NOMO-1 (cell line): Measurements from ENCODE around the gene CHST7.

Experiments
- DNase-seq, 2 experiments: peaks; one replicate each; lab custom pipeline; 2025; ENCODE audit not compliant: unreplicated experiment in 2 of 2; lab: John Stamatoyannopoulos, UW

CHST7 gene

DNA sequence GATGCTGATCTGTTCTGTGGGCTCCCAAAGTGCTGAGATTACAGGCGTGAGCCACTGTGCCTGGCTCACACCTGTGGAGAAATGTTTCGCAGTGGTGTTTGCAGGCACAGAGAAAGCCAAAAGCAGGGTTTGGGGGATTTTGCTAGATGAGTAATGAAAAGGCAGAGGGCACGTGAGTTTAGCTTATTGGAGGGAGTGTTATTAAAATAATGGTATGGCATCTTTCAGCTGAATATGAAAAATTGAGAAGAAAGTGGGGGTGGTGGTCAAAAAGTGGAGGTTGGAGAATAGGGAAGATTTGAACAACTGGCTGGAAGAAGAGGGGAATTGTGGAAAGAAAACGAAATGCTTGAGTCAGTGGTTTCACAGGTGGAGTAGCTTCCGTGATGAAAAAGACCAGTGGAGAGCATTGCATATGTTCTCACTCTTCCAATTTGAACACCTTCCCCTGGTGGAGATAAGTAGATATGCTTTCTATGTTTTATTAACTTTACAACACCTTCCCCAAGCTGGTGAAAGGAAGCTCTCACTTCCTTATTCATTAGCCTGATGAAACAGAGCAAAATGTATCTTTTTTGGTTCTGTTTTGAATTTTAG is 1.1 kb upstream of the CHST7 start:
- peak; percentile 13 to 61 for DNase-seq

GRCh38 chrX:46573892-46574773 is 568 bp downstream of the CHST7 start:
- DNase-seq = peak; percentile 14 to 27

DNA sequence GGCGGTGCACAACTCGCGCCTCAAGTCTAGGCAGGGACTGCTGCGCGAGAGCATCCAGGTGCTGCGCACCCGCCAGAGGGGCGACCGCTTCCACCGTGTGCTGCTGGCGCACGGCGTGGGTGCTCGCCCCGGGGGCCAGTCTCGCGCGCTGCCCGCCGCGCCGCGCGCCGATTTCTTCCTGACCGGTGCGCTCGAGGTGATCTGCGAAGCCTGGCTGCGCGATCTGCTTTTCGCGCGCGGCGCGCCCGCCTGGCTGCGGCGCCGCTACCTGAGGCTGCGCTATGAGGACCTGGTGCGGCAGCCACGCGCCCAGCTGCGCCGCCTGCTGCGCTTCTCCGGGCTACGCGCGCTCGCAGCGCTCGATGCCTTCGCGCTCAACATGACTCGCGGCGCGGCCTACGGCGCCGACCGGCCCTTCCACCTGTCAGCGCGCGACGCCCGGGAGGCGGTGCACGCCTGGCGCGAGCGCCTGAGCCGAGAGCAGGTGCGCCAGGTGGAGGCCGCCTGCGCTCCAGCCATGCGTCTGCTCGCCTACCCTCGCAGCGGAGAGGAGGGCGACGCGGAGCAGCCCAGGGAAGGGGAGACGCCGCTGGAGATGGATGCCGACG is 1.3 kb downstream of the CHST7 start:
- DNase-seq = no peak

- no peak for DNase-seq
Measured at GRCh38 chrX:46575586-46575985, 2.0 kb downstream of the CHST7 start.

GRCh38 chrX:46575991-46576392 is 2.4 kb downstream of the CHST7 start:
- DNase-seq = no peak

DNA sequence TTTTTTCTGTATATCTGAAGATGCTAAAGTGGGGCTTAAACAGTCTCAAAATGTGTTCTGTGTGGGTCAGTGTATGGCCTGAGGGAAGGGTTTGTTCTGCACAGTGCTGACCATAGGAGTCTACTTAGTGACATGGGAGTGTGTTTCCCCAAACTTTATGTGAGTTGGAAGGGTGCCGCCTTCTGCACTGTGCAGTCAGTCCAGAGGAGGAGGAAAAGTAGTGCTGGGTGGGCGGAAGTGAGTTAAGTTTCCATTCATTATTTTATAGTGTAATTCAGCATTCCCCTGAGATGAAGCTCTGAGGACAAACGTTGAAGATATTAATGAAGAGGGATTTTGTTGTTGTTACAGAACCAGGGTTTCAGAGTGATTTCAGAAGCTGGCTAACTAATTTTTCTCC is 2.9 kb downstream of the CHST7 start:
- no peak for DNase-seq

- DNase-seq = no peak
Measured at GRCh38 chrX:46577221-46578005, 3.8 kb downstream of the CHST7 start.

DNA sequence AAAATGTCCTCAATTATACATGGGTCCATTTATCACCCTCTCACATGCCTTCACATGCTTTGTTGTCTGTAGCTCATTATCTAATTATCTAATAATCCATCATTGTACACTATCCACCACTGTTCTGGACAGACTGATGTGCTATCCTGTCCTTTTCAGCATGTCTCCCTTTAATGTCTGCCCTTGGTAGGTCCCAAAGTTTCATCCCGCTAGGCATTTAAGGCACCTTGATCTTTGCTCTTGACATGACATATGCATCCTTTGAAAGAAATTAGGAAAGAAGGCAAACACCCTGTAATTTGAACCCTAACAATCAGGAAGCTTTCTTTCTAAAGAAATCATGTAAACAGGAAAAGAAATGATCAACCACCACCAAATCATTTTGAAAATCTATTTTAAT is 5.7 kb downstream of the CHST7 start:
- DNase-seq = no peak

- no peak for DNase-seq
Measured at GRCh38 chrX:46580613-46581012, 7.0 kb downstream of the CHST7 start.

- no peak for DNase-seq
Measured at GRCh38 chrX:46582325-46582724, 8.8 kb downstream of the CHST7 start.

DNA sequence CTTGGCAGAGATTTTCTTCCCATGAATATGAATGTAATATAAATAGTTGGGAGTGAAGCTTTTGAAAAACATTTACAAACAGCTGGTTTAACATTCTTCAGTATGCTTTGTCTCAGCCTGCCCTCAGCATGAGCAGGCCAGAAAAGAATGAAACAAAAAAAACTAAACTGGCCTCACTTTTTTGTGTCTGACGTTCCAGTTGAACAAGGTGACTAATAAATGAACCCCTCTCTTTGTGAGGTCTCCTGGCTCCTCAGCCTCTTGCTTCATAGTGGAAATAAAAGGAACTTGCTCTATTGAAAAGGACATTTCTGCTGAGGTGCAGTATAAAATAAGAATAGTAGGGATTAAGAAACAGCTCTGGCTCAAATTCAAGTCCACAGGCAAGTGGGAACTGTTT is 9.4 kb downstream of the CHST7 start:
- DNase-seq = no peak

GRCh38 chrX:46584736-46585135 is 11.2 kb downstream of the CHST7 start:
- no peak for DNase-seq

- DNase-seq = no peak
Measured at GRCh38 chrX:46587158-46587557, 13.6 kb downstream of the CHST7 start.

GRCh38 chrX:46587753-46588171 is 14.2 kb downstream of the CHST7 start:
- no peak for DNase-seq

GRCh38 chrX:46588263-46588662 is 14.7 kb downstream of the CHST7 start:
- no peak for DNase-seq

DNA sequence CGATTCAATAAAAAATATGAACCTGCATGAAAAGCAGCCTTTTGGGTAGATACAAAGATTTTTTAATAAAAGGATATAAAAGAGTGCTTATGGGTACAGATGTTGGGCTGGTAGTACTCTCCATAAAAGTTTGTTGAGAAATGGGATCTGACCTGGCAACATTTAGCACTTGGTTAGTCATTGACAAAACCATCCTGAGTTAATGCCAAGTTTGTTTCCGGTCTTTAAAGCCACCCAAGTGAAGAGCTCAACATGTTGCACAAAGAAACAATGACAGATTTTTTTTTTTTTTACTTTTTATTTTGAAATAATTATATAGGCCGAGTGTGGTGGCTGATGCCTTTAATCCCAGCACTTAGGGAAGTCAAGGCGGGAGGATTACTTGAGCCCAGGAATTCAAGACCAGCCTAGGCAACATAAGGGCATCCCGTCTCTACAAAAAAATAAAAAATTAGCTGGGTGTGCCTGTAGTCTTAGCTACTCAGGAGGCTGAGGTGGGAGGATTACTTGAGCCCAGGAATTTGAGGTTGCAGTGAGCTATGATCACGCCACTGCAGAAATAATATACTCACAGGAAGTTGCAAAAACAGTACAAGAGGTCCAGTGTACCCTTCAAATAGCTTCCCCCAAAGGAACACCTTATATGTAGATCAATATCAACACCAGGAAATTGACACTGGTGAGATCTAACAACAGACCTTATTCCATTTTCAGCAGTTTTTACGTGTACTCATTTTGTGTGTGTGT is 16.6 kb downstream of the CHST7 start:
- DNase-seq = no peak

DNA sequence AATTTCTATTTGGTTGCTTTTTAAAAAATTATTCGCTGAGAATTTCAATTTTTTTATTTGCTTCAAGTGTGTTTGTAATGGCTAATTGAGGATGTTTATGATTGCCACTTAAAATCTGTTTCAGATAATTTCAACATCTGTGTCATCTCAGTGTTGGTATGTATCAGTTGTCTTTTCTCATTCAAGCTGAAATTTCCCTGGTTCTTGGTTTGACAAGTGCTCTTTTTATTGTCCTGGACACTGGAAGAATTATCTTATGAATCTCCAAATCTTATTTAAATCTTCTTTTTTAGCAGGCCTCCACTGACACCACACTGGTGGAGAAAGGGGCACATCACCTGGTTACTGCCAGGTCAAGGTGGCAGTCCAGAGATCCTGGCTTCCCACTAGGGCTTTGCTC is 21.5 kb downstream of the CHST7 start:
- no peak for DNase-seq

GRCh38 chrX:46597208-46597607 is 23.6 kb downstream of the CHST7 start:
- DNase-seq = no peak

- no peak for DNase-seq
Measured at GRCh38 chrX:46597771-46598170, 24.2 kb downstream of the CHST7 start.

DNA sequence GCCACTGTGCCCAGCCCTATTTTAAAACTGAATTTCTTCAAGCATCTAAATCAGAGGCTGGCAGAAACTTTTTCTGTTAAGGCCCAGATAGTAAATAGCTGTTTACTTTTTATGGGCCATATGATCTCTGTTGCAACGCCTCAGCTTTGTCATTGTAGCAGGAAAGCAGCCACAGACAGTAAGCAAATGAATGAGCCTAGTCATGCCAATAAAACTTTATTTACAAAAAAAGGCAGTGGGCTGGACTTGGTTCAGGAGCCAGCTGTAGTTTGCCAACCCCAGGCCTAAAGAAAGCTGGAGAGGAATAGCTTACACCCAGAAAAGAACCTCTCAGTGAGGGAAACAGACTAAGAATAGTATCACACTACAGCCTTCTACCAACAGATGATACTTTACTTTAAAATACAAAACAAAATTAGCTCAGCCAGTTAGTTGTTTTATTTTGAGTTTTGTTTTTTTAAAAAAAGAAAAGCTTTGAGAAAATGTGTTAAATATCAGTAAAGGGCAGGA is 25.5 kb downstream of the CHST7 start:
- DNase-seq = no peak
